Measurements from ENCODE around the gene TRIM45.

Gene TRIM45

DNA sequence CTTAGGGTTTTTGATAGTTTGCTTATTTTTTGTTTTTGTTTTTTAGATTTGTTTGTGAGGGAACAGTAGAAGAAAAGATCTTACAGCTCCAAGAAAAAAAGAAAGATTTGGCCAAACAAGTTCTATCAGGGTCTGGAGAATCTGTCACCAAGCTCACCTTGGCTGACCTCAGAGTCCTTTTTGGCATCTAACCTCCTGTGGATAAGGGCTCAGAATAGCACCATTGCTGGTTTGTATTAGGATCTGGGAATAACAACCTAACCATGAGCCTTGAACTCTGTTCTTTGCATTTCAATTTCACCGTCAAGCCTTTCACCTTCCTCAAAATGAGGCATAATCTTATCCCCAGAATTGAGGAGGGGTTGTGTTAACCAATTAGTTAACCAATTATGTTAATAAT is 20.2 kb downstream of the TRIM45 start:
- DNase-seq (ENCODE audit: low spot score) = no peak

- no peak for DNase-seq (ENCODE audit: low spot score)
These were observed 23.2 kb downstream of the TRIM45 start for GRCh38 chr1:117098287-117098890.

- no peak for DNase-seq (ENCODE audit: low spot score)
These were observed 24.1 kb downstream of the TRIM45 start for GRCh38 chr1:117097443-117097842.

- DNase-seq (ENCODE audit: low spot score) = no peak
These were observed 24.6 kb downstream of the TRIM45 start for GRCh38 chr1:117096951-117097408.

DNA sequence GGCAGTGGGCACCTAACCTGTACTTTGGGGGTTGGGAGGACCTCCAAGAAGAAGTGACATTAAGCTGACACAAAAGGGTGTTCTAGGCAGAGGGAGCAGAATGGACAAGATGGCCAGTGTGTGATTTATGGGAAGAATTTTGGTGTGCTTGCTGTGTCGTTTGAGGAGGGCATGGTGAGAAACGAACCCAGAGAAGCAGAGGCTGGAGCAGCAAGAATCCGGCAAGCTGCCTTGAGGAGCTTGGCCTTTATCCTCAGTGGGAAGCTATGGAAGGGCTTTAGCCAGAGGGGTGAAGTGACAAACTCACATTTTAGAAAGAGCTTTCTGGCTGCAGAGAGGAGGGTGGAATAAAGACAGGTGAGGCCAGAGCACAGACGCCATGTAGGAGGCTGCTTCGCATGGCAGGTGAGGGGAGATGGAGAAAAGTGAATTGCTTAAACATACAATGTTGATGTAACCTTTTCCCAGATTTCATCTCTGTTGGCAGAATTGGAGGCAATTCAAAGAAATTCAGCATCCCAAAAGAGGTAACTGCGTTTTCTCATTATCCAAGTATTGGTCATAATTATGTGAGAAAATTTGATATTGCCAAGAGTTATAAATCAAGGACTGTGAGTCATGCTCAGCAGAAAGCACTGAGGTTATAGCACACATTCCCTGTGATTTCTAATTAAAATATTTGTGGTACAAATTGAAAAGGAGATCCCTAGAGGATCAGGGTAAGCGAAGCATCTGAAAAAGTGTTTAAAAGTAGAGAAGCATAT is 26.5 kb downstream of the TRIM45 start:
- DNase-seq (ENCODE audit: low spot score) = no peak

GRCh38 chr1:117093870-117094621 is 27.5 kb downstream of the TRIM45 start:
- peak; percentile 30 for DNase-seq (ENCODE audit: low spot score)

- DNase-seq (ENCODE audit: low spot score) = no peak
These were observed 28.4 kb downstream of the TRIM45 start for GRCh38 chr1:117093091-117093534.

DNA sequence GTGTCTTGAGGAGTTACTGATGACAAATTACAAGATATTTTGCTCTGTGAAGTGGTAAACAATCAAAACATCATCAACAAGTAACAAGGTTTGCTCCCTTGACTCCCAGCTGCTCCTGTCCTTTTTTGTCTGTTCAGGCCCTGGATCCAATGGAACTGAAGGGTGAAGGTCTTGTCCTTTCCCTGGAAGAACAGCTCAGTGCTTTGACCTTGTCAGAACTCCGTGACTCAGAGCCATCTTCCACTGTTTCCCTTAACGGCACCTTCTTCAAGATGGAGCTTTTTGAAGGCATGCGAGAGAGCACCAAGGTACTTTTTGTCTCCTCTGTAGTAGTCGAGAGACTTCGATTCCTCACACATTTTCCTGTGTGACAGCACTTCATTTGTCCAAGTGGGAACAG is 29.0 kb downstream of the TRIM45 start:
- DNase-seq (ENCODE audit: low spot score) = no peak

- no peak for DNase-seq (ENCODE audit: low spot score)
These were observed 31.6 kb downstream of the TRIM45 start for GRCh38 chr1:117089996-117090395.

GRCh38 chr1:117087686-117088085 is 33.9 kb downstream of the TRIM45 start:
- no peak for DNase-seq (ENCODE audit: low spot score)

DNA sequence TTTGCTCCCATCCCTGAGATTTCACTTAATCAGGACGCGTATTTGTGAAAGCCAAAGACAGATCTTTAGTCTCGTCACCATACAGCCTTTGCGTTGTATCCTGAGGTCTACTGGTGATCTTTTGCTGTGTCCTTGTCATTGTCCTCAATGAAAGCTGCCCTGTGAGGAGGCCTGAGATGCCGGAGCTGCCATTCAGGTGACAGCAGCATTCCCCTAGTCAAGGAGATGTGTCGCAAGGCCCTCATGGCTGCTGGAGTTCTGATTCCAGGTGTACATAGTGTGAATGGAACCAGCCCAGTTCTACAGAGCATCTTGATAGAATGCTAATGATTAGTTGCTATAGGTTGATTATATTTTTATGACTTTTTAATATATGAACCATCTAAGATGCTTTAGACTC is 37.3 kb downstream of the TRIM45 start:
- DNase-seq (ENCODE audit: low spot score) = no peak

DNA sequence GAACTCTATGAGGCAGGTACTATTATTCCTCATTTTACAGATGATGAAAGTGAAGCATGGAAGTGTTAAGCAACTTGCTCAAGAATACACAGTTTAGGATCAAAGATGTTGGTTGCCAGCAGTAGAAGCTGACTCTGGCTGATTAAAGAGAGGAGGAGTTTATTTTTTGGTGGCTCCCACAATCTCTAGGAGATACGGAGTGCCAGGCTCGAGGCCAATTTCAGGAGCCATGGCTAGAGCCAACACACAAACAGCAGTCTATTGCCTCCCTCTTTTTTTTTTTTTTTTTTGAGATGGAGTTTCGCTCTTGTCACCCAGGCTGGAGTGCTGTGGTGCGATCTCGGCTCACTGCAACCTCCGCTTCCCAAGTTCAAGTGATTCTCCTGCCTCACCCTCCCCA is 41.8 kb downstream of the TRIM45 start:
- peak; percentile 58 for DNase-seq (ENCODE audit: low spot score)

DNA sequence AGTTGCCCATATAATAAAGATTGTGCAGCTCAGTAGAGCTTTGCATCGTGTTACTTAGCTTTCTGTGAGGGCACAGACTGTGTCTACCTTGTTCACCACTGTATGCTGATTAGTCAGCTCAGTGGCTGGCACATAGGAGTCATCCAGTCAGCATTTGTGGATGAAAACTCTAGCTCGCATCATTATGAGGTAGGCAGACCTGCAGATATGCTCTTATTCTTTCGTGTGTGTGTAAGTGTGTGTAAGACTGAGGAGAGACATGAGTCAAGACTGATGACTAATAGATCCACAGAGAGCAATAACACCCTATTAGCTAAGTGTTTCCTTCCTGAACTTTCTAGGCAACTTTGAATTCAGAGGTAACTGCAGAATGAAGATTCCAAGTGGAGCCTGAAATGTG is 44.3 kb downstream of the TRIM45 start:
- peak; percentile 33 for DNase-seq (ENCODE audit: low spot score)

DNA sequence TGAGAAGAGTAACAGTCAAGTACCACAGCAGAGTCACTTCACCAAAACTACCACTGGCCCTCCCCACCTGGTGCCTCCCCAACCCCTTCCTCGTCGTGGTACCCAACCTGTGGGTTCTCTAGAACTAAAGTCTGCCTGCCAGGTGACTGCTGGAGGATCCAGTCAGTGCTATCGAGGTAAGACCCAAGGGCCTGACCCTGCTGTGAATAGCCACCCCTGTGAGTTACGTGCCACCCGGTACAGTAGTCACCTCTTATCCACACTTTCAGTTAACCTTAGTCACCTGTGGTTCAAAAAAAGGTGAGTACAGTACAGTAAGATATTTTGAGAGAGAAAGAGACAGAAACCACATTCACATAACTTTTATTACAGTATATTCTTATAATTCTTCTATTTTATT is 44.9 kb downstream of the TRIM45 start:
- DNase-seq (ENCODE audit: low spot score) = no peak

DNA sequence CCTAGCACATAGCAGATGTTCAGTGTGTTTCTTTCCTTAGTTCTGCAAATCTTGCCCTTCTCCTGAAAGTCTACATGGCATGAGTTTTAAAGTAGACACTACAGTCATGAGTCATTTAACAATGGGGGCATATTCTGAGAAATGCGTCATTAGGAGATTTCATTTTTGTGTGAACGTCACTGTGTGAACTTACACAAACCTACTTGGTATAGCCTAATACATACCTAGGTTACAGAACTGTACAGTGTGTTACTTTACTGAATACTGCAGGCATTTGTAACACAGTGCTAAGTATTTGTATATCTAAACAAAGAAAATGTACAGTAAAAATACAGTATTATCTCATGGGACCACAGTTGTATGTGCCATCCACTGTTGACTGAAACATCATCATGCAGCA is 51.4 kb downstream of the TRIM45 start:
- DNase-seq (ENCODE audit: low spot score) = no peak

DNA sequence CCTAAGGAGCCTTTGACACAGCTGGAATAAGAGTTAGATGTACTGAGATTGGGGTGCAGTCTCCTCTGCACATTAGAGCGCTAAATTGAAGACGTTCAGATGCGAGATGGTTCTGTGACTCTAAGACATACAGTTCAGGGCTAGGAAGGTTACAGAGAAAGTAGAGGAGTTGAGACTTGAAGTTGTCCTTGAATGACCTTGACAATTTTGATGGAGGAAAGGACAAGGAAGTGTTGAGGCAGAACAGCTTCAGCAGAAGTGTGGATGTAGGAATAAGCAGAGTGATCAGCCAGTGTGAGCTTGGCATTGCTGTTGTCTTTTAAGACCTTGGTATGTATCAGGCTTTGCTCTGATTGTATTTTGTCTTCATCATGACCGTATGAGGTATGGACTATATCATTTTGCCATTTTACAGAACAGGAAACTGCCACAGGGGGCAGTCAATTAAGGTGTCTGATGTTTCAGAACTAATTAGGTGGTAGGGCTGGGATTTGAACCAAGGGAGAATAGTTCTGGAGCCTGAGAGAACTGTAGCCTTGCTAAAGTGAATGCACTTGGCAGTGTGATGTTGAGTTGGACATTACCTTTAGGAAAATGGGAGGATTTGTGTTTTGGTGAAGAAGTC is 52.2 kb downstream of the TRIM45 start:
- DNase-seq (ENCODE audit: low spot score) = no peak

GRCh38 chr1:117068580-117068979 is 53.0 kb downstream of the TRIM45 start:
- no peak for DNase-seq (ENCODE audit: low spot score)

DNA sequence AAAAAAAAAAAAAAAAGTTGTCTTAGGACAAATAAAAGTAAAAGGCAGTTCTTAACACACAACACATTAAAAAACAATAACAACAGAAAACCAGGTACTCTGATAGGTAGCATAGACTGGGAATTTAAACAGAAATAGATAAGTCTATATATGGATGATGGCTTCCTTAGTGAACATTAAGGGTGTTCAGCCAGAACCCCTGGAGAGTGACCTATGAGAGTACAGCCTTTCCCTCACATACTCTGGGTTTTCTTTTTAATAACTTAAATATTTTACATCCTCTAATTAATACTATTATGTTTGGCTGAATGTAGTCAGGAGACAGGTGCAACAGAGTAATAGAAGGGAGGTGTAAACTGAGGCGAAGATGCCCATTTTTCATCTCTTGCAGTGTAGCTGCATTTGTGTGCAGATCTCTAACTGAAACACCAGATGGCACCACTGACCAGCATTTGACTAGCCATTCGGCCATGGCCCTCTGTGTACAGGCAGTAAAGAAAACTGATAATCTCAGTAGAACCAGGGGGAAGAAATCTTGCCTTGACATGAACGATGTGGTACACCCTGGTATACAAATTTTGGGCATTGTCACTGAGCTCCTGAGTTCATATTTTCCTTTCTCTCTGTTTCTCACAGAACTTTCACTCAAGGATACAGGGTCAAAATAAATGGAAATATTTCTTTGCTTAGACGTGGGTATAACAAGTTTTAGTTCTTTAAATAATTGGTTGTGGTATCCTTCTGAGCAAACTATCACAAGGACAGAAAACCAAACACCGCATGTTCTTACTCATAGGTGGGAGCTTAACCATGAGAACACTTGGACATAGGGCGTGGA is 53.8 kb downstream of the TRIM45 start:
- peak; percentile 70 for DNase-seq (ENCODE audit: low spot score)

DNA sequence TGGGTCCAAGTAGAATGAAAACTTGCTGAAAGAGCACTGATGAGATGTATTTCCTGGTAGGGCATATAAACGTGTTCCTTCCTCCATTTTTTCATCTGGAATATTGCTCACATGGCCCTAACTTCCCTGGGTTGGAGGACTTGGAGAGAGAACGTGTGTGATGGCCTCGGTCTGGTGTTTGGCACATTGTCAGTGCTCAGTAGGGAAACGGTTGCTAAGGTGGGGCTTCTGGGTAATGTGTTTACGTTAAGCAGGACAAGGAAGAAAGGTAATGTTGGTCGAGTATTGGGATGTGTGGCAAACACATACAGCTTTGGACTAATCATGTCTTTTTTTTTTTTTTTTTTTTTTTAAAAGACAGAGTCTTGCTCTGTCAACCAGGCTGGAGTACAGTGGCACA is 55.2 kb downstream of the TRIM45 start:
- DNase-seq (ENCODE audit: low spot score) = no peak

DNA sequence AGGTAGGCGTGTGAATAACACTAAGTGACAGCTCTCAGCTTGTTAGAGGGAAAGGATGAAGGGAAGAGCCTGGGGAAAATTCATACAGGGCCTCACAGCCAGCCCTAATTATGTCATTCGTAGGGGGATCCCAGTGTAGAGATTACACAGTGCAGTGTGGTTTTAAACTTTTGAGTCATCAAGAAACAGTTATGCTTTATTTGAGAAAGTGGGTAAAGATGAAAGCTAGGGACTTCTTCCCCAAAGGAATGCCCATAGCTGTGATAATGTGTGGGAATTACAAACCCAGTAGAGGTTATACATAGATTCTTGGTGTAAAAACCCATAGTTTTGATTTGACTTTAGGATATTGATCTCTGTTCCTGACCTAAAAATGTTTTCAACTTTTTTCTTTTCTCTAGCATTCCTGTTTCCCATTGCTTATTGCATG is 59.5 kb downstream of the TRIM45 start:
- no peak for DNase-seq (ENCODE audit: low spot score)
